ENCODE data around the gene KDM2A.
"Not testable (repeated sequence)": the region's sequence is repeated elsewhere in the genome, so short reads cannot be mapped to it uniquely, and the experiment has no call there.

The KDM2A gene

GRCh38 chr11:67126986-67127385, 7.9 kb downstream of the KDM2A start:
- DNase-seq: no peak
- no peaks in the 10 kb centered on the region for H3K9me3 ChIP-seq (ENCODE audit: severe bottlenecking)
- peaks cover 74% of the 10 kb centered on the region for H3K36me3 ChIP-seq
- no peaks in the 10 kb centered on the region for H3K27me3 ChIP-seq (ENCODE audit: insufficient read depth, low read depth, severe bottlenecking)
- TF ChIP-seq, protein P1, sequence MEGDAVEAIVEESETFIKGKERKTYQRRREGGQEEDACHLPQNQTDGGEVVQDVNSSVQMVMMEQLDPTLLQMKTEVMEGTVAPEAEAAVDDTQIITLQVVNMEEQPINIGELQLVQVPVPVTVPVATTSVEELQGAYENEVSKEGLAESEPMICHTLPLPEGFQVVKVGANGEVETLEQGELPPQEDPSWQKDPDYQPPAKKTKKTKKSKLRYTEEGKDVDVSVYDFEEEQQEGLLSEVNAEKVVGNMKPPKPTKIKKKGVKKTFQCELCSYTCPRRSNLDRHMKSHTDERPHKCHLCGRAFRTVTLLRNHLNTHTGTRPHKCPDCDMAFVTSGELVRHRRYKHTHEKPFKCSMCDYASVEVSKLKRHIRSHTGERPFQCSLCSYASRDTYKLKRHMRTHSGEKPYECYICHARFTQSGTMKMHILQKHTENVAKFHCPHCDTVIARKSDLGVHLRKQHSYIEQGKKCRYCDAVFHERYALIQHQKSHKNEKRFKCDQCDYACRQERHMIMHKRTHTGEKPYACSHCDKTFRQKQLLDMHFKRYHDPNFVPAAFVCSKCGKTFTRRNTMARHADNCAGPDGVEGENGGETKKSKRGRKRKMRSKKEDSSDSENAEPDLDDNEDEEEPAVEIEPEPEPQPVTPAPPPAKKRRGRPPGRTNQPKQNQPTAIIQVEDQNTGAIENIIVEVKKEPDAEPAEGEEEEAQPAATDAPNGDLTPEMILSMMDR (IDR thresholded peaks at IDR 0.05; ENCODE audit: low read depth, low read length): no peak
- H3K27ac ChIP-seq: no peak overlapping the region
- no peak overlapping the region for H3K4me3 ChIP-seq (ENCODE audit: low read depth, low read length)

- H3K9me3 ChIP-seq (ENCODE audit: severe bottlenecking); H3K27me3 ChIP-seq (ENCODE audit: insufficient read depth, low read depth, severe bottlenecking); H3K27ac ChIP-seq; H3K4me3 ChIP-seq (ENCODE audit: low read depth, low read length); DNase-seq: not testable (repeated sequence)
- peaks cover 85% of the 10 kb centered on the region for H3K36me3 ChIP-seq
Observed at GRCh38 chr11:67130861-67131260, 11.8 kb downstream of the KDM2A start.

GRCh38 chr11:67136156-67136555, 17.1 kb downstream of the KDM2A start:
- Histone ChIP-seq H3K4me3 (ENCODE audit: low read depth, low read length) (no peak overlapping the region), H3K9me3 (ENCODE audit: severe bottlenecking) (no peaks in the 10 kb centered on the region), H3K27me3 (ENCODE audit: insufficient read depth, low read depth, severe bottlenecking) (no peaks in the 10 kb centered on the region), H3K36me3 (peaks cover 97% of the 10 kb centered on the region), H3K27ac (no peak overlapping the region)
- no peak for DNase-seq
- TF ChIP-seq, protein P1 (IDR thresholded peaks at IDR 0.05; ENCODE audit: low read depth, low read length): no peak

DNA sequence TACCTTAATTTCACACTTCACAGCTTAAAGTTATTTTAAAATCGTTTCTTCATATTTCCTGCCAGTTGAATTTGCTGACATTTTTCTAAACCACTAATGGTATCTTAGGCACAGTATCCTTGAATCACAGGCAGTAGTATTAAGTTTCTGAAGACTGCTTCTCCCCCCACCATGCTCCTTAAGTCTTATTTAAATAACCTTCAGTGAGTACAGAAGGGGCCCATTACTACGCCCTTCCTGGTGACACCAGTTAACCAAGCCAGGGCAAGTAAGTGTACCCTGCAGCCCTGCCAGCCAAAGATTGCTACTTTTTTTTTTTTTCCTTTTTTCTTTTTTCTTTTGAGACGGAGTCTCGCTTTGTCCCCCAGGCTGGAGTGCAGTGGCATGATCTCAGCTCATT, 19.9 kb downstream of the KDM2A start:
- H3K9me3 ChIP-seq (ENCODE audit: severe bottlenecking): no peaks in the 10 kb centered on the region
- H3K27ac ChIP-seq: no peak overlapping the region
- TF ChIP-seq, protein P1 (IDR thresholded peaks at IDR 0.05; ENCODE audit: low read depth, low read length): no peak
- no peak for DNase-seq
- no peak overlapping the region for H3K4me3 ChIP-seq (ENCODE audit: low read depth, low read length)
- H3K36me3 ChIP-seq: peaks cover 80% of the 10 kb centered on the region
- no peaks in the 10 kb centered on the region for H3K27me3 ChIP-seq (ENCODE audit: insufficient read depth, low read depth, severe bottlenecking)

- H3K36me3 ChIP-seq: peaks cover 58% of the 10 kb centered on the region
- H3K27me3 ChIP-seq (ENCODE audit: insufficient read depth, low read depth, severe bottlenecking): no peaks in the 10 kb centered on the region
- H3K9me3 ChIP-seq (ENCODE audit: severe bottlenecking): no peaks in the 10 kb centered on the region
- TF ChIP-seq, protein P1 (IDR thresholded peaks at IDR 0.05; ENCODE audit: low read depth, low read length): no peak
- no peak for DNase-seq
- no peak overlapping the region for H3K27ac ChIP-seq
- H3K4me3 ChIP-seq (ENCODE audit: low read depth, low read length): no peak overlapping the region
Observed at GRCh38 chr11:67146516-67147226, 27.6 kb downstream of the KDM2A start.

DNA sequence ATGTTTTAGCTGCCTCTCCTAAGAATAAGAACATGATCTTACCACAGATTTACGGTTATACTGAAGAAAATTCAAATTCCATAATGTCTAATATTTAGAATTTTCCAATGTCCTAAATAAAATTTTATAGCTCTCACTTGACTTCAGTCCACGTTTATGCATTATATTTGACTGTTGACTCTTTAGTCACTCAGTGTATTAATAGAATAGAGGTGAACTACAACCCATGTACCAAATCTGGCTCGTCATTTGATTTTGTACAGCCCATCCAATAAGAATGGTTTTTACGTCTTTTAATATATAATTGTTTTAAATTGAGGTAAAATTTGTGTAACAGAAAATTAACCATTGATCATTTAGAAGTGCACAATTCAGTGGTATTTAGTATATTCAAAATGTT, 34.9 kb downstream of the KDM2A start:
- H3K36me3 ChIP-seq: peaks cover 46% of the 10 kb centered on the region
- H3K27me3 ChIP-seq (ENCODE audit: insufficient read depth, low read depth, severe bottlenecking): no peaks in the 10 kb centered on the region
- TF ChIP-seq, protein P1 (IDR thresholded peaks at IDR 0.05; ENCODE audit: low read depth, low read length): no peak
- no peak overlapping the region for H3K4me3 ChIP-seq (ENCODE audit: low read depth, low read length)
- DNase-seq: no peak
- no peaks in the 10 kb centered on the region for H3K9me3 ChIP-seq (ENCODE audit: severe bottlenecking)
- H3K27ac ChIP-seq: no peak overlapping the region

Data from WERI-Rb-1 (cell line).